CD4-positive, alpha-beta T cell (primary cell): ENCODE data around the gene TMBIM6. TPM values are rescaled to one million over a fixed set of nuclear protein-coding genes. Genes with fewer than 3 reads are reported as not detected.

Source experiments
- ATAC-seq: fragments of 200-7000 bp; cut with Tn5 transposase; one replicate; pipeline ENCODE4 v1.10.0; 2022; ENCODE audit warnings: mild to moderate bottlenecking; ENCODE audit not compliant: poor library complexity
- CTCF ChIA-PET: fragments of 350-600 bp; sonication (Branson Sonifier 250); formaldehyde crosslinking; loops from one replicate; lab custom pipeline; 2021; ENCODE audit warnings: antibody characterized with exemption, inconsistent platforms; lab: Charles Lee
- POLR2A ChIA-PET: fragments of 350-600 bp; sonication (Branson Sonifier 250); formaldehyde crosslinking; loops from one replicate; lab custom pipeline; 2021; ENCODE audit warnings: antibody characterized with exemption, inconsistent platforms; lab: Charles Lee
- DNase-seq, 14 experiments: peaks; one replicate each; pipeline ENCODE4 v3.0.0-alpha.2; 2013 to 2020; ENCODE audit warnings: mixed read lengths in 2 of 14
- H3K27ac ChIP-seq, 2 donors: one replicate each; pipeline versions ENCODE4 v1.5.1 to v1.7.0; 2013; ENCODE audit warnings: low read length in 2 of 2, low read depth in 1 of 2, mild to moderate bottlenecking in 1 of 2
- H3K27me3 ChIP-seq, 2 experiments: 1 replicate in 1 of 2; 2 replicates in 1 of 2; pipeline versions ENCODE4 v1.6.1 to v1.7.0; 2013; ENCODE audit warnings: low read length in 2 of 2, control low read depth in 1 of 2, mild to moderate bottlenecking in 1 of 2, moderate library complexity in 1 of 2; ENCODE audit not compliant: insufficient read depth in 2 of 2, control insufficient read depth in 1 of 2
- H3K36me3 ChIP-seq: one replicate; pipeline ENCODE4 v1.6.1; 2013; ENCODE audit warnings: low read length, control low read depth; ENCODE audit not compliant: insufficient read depth
- H3K4me1 ChIP-seq: one replicate; pipeline ENCODE4 v1.6.1; 2013; ENCODE audit warnings: low read length, control low read depth; ENCODE audit not compliant: insufficient read depth
- H3K4me3 ChIP-seq: one replicate; pipeline ENCODE4 v1.5.1; 2013; ENCODE audit warnings: mild to moderate bottlenecking, low read length, moderate library complexity
- H3K9me3 ChIP-seq, 2 experiments: 1 replicate in 1 of 2; 2 replicates in 1 of 2; pipeline versions ENCODE4 v1.6.1 to v1.7.0; 2013; ENCODE audit warnings: low read length in 2 of 2, mild to moderate bottlenecking in 2 of 2, control low read depth in 1 of 2, moderate library complexity in 1 of 2; ENCODE audit not compliant: control insufficient read depth in 1 of 2, insufficient read depth in 1 of 2
- H3K27ac Mint-ChIP-seq: one replicate; pipeline ENCODE4 v1.8.0; 2020; ENCODE audit warnings: mixed read lengths
- H3K27me3 Mint-ChIP-seq: one replicate; pipeline ENCODE4 v1.8.0; 2021; ENCODE audit warnings: mixed read lengths
- H3K36me3 Mint-ChIP-seq: one replicate; pipeline ENCODE4 v1.8.0; 2021; ENCODE audit warnings: low read depth, mixed read lengths
- H3K4me1 Mint-ChIP-seq: one replicate; pipeline ENCODE4 v1.8.0; 2021; ENCODE audit warnings: low read depth, mixed read lengths
- H3K4me3 Mint-ChIP-seq: one replicate; pipeline ENCODE4 v1.8.0; 2020; ENCODE audit warnings: mild to moderate bottlenecking, mixed read lengths
- H3K9me3 Mint-ChIP-seq: one replicate; pipeline ENCODE4 v1.8.0; 2020; ENCODE audit warnings: mixed read lengths
- CTCF ChIP-seq: fragments of 200-600 bp; IDR thresholded peaks from one replicate; pipeline ENCODE4 v1.8.0; 2022; ENCODE audit warnings: antibody characterized with exemption, mild to moderate bottlenecking
- intact Hi-C, 2 experiments: fragments of 100-400 bp; cut with DNase I in 1 of 2; cut with micrococcal nuclease in 1 of 2; formaldehyde crosslinking; loops; one replicate each; pipeline versions ENCODE4 v1.15.1 to v1.9.0; 2023 to 2025; cut with DNase I, micrococcal nuclease
- total RNA-seq, 174 experiments: library from RNA in 2 of 174; stranded (reverse) in 2 of 174; gene quantifications; one replicate each; pipeline ENCODE4 v1.2.3 and lab custom pipeline; 2021 to 2026

Gene TMBIM6
- total RNA-seq, 2 experiments from 2014 or later, result 274 to 279 TPM

GRCh38 chr12:49794021-49794420 is 52.7 kb downstream of the TMBIM6 start:
- H3K4me3 ChIP-seq, result no peak overlapping the region
- Mint-ChIP-seq H3K36me3 (peaks cover 8% of the 10 kb centered on the region), H3K4me3 (no peak overlapping the region), H3K9me3 (no peaks in the 10 kb centered on the region), H3K27ac (no peak overlapping the region), H3K4me1 (no peaks in the 10 kb centered on the region), H3K27me3 (no peaks in the 10 kb centered on the region)
- ATAC-seq, result no peak
- H3K27me3 ChIP-seq, result no peaks in the 10 kb centered on the region
- intact Hi-C loops, result no loop called here
- H3K36me3 ChIP-seq, result peaks cover 9% of the 10 kb centered on the region
- ChIA-PET CTCF (no interaction called here), POLR2A (no interaction called here)
- H3K9me3 ChIP-seq, result no peaks in the 10 kb centered on the region
- no peak overlapping the region for H3K27ac ChIP-seq
- no peak for TF ChIP-seq CTCF
- H3K4me1 ChIP-seq, result no peaks in the 10 kb centered on the region
- DNase-seq, result no peak

GRCh38 chr12:49794811-49795653 is 53.7 kb downstream of the TMBIM6 start:
- Histone ChIP-seq H3K27ac (no peak overlapping the region), H3K9me3 (no peaks in the 10 kb centered on the region), H3K4me3 (no peak overlapping the region), H3K27me3 (no peaks in the 10 kb centered on the region), H3K36me3 (peaks cover 9% of the 10 kb centered on the region), H3K4me1 (no peaks in the 10 kb centered on the region)
- Mint-ChIP-seq H3K27ac (no peak overlapping the region), H3K27me3 (no peaks in the 10 kb centered on the region), H3K9me3 (no peaks in the 10 kb centered on the region), H3K4me1 (no peaks in the 10 kb centered on the region), H3K36me3 (peaks cover 18% of the 10 kb centered on the region), H3K4me3 (no peak overlapping the region)
- TF ChIP-seq CTCF, result no peak
- ATAC-seq (no peak), DNase-seq (no peak)
- CTCF ChIA-PET, result no interaction called here
- intact Hi-C loops, result no loop called here
- POLR2A ChIA-PET, result no interaction called here

- ChIA-PET POLR2A (no interaction called here), CTCF (no interaction called here)
- Mint-ChIP-seq H3K4me1 (no peaks in the 10 kb centered on the region), H3K36me3 (peaks cover 20% of the 10 kb centered on the region), H3K27ac (no peak overlapping the region), H3K9me3 (no peaks in the 10 kb centered on the region), H3K4me3 (no peak overlapping the region), H3K27me3 (no peaks in the 10 kb centered on the region)
- Histone ChIP-seq H3K4me1 (no peaks in the 10 kb centered on the region), H3K36me3 (peaks cover 13% of the 10 kb centered on the region), H3K9me3 (no peaks in the 10 kb centered on the region), H3K4me3 (no peak overlapping the region), H3K27me3 (no peaks in the 10 kb centered on the region), H3K27ac (no peak overlapping the region)
- ATAC-seq, result no peak
- no peak for TF ChIP-seq CTCF
- intact Hi-C loops, result no loop called here
- no peak for DNase-seq
Observed at GRCh38 chr12:49795654-49796105, 54.3 kb downstream of the TMBIM6 start.
